ENCODE results near the gene NHEJ1.

DNA sequence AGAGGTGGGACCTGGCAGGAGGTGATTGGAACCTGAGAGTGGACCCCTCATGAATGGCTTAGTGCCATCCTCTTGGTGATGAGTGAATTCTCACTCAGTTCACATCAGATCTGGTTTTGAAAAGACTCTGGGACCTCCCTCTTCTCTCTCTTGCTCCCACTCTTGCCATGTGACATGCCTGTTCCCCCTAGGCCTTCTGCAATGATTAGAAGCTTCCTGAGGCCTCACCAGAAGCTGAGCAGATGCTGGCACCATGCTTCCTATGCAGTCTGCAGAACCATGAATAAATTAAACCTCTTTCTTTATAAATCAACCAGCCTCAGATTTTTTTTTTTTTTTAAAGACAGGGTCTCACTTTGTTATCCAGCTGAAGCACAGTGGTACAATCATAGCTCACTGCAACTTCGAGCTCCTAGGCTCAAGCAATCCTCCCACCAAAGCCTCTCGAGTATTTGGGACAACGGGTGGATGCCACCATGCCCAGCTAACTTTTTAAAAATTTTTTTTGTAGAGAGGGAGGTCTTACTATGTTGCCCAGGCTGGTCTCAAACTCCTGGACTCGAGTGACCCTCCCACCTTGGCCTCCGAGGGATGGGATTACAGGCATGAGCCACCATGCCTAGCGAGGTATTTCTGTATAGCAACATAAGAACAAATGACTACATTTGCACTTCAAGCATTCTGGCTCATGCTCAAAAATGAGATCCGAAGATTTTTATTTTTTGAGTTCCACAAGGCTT is 44.0 kb upstream of the NHEJ1 start:
- TF ChIP-seq EZH2 (IDR thresholded peaks at IDR 0.05) (no peak), POLR2AphosphoS5 (IDR thresholded peaks at IDR 0.05; ENCODE audit: borderline replicate concordance, low read depth, low read length) (no peak), FOXP2 (optimal IDR thresholded peaks at IDR 0.05; ENCODE audit: control extremely low read depth, extremely low read length, insufficient read depth) (no peak)

Data from SK-N-MC (cell line).